ENCODE results near the gene TSHZ2.
"Not testable (repeated sequence)": the region's sequence is repeated elsewhere in the genome, so short reads cannot be mapped to it uniquely, and the experiment has no call there.

The TSHZ2 gene

GRCh38 chr20:53384392-53384791 lies 412.2 kb downstream of the TSHZ2 start:
- no peak for DNase-seq (ENCODE audit: low read depth)

DNA sequence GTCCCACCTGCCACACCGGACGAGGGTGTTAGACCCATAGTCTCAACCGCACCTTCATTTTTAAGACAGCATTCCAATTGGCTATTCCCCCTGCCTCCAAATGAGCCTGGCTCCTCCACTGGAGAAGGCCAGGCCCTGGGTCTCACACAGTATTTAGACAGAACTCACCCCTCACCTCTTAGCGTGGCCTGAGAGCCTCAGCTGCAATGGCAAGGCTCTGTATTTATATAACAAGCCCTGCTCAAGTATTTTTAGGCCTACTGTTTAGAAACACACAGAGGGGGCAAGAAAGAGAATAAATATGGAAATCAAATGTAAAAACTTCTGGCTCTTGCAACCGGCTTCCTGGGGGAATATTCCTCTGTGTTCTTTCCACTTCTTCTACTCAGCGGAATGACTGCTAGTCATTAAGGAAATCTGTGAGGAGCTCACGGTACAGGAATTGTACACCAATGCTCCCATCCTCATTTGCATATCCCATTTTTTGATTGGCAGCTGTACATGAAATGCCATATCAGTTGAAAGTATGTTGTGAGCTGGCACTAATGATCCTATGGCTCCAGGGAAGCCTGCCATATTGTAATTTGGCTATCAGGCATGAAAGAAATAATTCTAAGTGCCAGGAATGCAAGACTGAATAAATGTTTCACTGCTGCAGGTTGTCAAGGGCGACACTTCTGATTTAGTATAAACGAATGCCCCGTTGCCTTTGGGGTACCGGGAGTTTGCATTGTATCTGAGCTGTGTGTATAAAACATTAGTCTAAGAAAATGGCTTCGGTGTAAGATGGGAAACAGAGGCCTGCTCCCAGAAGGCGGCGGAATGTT lies 414.0 kb downstream of the TSHZ2 start:
- DNase-seq (ENCODE audit: low read depth), result no peak

DNA sequence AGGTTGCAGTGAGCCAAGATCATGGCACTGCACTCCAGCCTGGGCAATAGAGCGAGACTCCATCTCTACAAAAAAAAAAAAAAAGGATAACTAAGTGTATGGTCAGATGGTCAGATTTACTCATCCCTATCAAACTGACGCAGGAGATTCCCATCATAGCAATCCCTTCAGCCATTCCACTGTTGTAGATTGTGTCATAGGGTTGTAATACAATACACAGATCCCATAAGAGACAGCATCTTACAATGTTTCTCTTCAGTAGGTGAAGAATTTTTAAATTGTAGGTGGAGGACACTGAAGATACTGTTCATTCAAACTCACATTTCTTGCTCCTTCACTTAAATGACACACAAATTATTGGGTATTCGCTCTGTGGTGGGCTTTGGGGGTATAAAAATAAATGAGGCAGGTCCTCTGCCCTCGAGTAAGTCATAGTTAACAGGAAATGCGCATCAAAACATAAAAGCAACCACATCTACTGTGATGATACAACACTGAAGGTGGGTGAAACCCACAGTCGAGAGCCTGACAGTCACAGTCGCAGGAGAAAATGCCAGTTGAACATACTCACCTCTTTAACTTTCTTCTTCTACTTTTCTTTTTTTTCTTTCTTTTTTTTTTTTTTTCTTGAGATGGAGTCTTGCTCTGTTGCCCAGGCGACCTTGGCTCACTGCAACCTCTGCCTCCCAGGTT lies 416.0 kb downstream of the TSHZ2 start:
- DNase-seq (ENCODE audit: low read depth), result no peak

DNA sequence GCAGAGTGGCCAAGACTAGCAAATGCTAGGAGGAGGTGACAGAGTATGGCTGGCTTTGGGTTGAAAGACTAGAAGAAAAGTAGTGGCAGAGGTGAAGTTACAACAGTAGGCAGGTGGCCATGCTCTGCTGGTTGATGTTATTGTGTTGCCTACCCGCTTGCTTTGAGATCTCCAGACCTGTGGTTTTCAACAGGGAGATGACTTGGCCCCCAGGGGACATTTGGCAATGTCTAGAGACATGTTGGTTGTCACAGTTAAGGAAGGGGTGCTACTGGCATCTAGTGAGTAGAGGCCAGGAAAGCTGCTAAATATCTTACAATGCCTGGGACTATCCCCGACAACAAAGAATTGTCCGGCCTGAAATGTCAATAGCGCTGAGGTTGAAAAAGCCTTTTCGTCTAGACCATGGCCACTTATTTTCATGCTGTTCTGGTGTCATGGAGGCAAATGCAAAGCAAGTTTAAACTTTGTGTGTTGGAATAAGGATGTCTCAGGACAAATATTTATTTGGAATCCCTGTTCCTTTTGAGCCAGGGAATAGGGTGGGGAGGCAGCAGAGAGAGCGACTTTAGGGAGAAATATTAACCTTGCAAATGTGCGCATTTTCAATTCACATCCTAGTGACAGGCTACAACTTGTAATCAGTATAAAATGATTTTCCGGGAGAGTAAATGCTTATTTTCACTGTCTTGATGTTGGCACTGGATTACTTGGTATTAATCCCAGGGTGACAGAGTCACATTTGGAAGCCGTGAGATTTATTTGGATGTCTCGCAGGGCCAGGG lies 417.6 kb downstream of the TSHZ2 start:
- DNase-seq (ENCODE audit: low read depth), result no peak

DNA sequence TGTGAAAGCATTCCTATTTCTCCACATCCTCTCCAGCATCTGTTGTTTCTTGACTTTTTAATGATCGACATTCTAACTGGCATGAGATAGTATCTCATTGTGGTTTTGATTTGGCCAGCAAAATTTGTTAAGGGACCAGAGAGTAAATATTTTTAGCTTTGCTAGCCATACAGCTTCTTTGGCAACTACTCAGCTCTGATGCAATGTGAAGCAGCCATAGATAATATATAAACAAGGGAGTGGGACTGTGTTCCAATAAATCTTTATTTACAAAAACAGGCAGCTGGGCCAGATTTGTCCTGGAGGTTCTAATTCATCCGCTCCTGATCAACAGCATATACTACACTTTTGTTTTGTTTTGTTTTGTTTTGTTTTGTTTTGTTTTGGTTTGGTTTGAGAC lies 418.6 kb downstream of the TSHZ2 start:
- no peak for DNase-seq (ENCODE audit: low read depth)

- DNase-seq (ENCODE audit: low read depth), result no peak
These were observed 422.3 kb downstream of the TSHZ2 start for GRCh38 chr20:53394433-53394832.

- DNase-seq (ENCODE audit: low read depth), result no peak
These were observed 423.2 kb downstream of the TSHZ2 start for GRCh38 chr20:53395188-53395923.

DNA sequence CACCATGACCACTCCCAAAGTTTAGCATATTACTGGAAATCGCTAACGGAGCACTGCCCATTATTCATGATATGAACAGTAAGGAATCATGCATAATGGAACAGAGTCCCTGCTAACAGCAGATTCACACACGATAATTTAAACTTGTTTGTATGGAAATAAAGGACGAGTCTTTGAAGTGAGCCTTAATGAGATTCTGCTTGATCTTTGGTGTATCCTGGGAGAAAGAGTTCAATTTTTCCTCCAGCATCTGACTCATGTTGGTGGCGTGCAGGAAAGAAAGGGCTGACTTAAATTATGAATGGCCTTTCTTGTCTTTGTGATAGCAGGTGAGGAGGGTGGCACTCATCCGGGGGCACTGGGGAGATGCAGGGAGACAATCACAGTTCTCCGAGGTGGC lies 426.9 kb downstream of the TSHZ2 start:
- no peak for DNase-seq (ENCODE audit: low read depth)

DNA sequence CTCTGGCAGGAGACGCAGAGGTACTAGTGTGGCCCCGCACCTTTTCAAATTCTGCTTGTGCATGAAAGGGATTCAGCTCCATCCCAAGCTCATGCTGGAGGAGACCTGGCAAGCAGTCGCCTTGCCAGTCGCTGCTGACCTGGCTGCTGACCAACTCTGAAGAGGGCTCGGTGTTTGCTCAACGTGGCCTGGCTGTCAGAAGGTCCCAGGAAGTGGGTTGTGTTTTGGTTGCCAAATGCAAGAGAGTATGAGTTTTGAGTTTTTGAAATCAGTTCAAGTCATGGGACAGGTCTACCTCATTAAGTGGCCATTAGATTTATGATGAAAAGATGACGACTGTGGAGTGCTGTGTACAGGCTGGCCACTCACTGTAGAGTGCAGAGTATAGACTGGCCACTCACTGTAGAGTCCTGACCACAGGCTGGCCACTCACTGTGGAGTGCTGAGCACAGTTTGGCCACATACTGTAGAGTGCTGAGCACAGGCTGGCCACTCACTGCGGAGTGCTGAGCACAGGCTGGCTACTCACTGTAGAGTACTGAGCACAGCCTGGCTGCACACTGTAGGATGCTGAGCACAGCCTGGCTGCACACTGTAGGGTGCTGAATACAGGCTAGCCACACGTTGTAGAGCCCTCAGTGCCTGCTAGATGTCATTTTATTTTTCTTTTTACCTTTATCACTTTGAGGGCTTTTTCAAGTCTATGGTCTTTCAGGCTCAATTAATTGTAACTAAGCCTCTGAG lies 427.6 kb downstream of the TSHZ2 start:
- no peak for DNase-seq (ENCODE audit: low read depth)

DNA sequence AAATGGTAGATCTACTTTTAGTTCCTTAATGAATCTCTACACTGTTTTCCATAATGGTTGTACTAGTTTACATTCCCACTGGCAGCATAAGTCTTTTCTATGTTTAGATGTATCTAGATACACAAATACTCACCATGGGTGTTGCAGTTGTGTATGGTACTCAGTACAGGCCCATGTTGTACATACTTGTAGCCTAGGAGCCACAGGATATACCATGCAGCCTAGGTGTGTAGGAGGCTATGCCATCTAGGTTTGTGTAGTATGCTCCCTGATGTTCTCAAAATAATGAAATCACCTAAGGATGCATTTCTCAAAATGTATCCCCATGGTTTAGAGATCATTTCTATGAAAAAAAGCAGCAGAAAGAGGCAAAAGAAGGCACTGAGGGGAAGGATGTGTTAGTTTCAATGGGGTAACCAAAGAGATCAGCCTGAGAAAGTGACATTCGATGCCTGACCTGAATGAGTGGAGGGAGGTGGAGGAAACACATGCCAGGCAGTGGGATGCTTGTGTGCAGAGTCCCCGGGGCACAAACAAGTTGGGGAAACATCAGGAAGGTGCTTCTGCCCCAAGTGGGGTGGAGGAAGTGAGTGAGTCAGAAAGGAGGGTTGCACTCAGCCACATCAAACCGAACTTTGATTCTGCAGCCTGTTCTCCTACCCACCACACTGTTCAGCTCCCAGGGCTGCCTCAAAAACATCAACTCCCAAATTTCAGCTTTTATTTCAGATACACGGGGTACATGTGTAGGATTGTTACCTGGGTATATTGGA lies 430.3 kb downstream of the TSHZ2 start:
- DNase-seq (ENCODE audit: low read depth), result peak; percentile 22

DNA sequence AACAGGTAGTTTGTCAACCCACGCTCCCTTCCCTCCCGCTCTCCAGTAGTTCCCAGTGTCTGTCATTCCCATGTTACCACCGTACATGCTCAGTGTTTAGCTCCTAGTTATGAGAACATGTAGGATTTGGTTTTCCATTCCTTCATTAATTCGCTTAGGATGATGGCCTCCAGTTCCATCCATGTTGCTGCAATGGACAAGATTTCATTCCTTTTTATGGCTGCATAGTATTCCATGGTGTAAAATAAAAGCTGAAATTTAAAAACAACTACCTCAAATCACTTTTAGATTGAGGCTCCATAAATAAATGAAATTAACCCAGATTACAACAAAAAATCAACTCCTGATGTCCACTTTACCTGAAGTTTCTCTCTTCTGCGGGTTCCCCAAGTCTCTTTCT lies 430.9 kb downstream of the TSHZ2 start:
- DNase-seq (ENCODE audit: low read depth), result no peak

GRCh38 chr20:53405139-53405538 lies 433.0 kb downstream of the TSHZ2 start:
- no peak for DNase-seq (ENCODE audit: low read depth)

DNA sequence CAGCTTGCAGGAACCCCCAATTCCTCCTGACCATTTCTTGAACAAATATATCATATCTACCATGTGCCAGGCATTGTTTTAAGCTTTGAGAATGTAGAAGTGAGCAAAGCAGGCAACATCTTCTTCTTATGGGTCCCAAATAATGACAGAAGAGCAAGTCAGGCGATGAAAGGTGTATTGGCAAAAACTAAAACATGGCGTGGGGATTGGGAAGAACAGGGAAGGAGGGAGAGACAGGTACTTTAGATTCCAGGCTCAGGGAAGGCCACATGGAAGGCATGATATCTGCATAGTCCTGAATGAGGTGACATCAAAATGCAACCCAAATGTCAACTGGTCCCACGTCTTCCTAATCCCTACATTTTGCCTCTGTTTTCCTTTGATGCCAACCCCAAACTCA lies 434.4 kb downstream of the TSHZ2 start:
- DNase-seq (ENCODE audit: low read depth), result no peak

DNA sequence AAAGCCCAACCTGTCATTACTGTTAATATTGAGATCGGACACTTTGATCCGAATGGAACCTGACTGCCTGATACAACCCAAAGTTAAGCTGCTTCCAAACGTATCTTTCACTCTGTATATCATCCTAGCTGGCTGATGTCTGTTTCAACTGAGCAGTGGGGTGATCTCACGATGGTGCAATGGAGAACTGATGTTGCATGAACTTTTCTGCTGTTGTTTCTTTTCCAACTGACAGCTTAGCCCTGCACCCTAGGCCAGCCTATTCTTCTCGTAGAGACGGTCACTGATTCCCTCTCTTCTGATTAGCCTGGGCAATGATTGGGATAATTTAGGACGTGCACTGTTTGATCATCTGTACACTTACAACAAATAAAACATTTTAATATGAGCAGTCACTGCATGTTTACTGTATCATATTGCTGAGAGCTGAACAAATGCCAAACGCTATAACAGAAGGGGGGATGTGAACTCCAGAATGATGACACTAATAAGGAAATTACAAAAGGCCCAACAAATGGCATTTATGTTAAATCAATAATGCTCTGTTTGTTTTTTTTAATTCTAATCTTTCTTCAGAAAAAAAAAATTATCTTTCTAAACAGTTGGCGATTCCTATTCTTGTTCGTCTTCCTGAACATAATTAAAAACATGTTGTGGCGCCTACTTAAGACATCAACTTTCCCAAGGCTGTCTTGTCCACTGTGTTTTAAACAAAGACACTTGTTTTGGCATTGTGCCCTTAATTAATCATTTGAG lies 436.7 kb downstream of the TSHZ2 start:
- no peak for DNase-seq (ENCODE audit: low read depth)

- no peak for DNase-seq (ENCODE audit: low read depth)
These were observed 437.2 kb downstream of the TSHZ2 start for GRCh38 chr20:53409447-53409717.

DNA sequence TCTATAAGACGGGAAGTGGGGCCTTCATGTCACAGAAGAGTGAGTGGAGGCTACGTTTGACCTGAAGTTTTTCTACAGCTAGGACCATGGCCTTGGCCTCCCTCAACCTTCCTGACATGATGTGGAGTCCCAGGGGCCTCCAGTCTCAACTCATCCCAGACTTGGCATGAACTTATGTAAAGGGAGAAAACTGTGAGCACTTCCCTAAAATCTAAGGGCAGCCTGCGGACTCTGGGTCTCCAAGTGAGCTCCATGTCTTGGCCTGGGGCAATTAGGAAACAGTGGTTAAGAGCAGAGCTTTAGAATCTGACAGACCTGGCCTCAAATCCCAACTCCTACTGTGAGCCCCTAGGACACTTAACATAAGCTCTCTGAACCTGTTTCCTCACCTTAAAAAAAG lies 439.0 kb downstream of the TSHZ2 start:
- no peak for DNase-seq (ENCODE audit: low read depth)

DNA sequence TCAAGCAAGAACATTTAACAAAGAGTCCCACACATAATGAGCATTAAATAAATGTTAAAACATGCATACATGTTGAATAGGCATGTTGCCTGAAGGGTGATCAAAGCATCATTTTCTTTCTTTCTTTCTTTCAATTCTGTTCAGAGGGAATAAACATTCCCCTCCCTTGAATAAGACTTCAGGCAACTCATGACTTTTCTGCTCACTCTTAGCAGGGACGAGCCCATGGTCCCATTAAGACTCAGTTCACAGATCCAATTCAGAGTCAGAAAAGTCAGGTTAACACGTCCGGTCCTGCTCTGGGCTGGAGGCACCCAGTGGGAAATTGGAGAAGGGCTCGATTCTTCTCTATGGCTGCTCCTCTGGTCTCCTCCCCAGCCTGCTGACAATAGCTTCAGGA lies 439.7 kb downstream of the TSHZ2 start:
- no peak for DNase-seq (ENCODE audit: low read depth)

- DNase-seq (ENCODE audit: low read depth), result no peak
These were observed 440.5 kb downstream of the TSHZ2 start for GRCh38 chr20:53412577-53413185.

DNA sequence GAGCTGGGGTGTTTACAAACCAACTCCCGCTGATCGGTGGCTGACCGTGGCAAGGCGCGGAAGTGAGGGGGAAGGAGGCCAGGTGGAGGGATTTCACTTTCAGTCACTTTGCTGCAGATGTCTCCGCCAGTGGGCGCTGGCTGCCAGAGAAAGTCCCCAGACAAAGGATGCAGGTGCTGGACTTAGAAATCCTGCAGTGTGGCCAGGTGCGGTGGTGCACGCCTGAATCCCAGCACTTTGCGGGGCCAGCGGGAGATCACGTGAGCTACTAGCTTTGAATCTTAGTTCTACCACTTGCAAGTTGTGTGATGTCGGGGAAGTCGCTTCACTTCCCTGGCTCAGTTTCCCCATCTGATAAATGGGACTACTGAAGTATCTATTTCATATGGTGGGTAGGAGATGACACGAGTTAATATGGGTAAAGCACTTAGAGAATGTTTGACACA lies 441.1 kb downstream of the TSHZ2 start:
- DNase-seq (ENCODE audit: low read depth), result peak; percentile 37

- DNase-seq (ENCODE audit: low read depth), result not testable (repeated sequence)
These were observed 441.7 kb downstream of the TSHZ2 start for GRCh38 chr20:53413845-53414244.

Data from activated T-cell treated with anti-CD3 and anti-CD28 coated beads for 1 hour (primary cell).